Karpas-422 (cell line): ENCODE measurements around the gene AMOTL2. TPM values are rescaled to one million over a fixed set of nuclear protein-coding genes. Genes with fewer than 3 reads are reported as not detected.

Source experiments
- DNase-seq: peaks from one replicate; pipeline ENCODE4 v3.0.0-alpha.2; 2015
- H2AFZ ChIP-seq: fragments of 200-600 bp; sonication (generic); 2 replicates; pipeline ENCODE4 v1.6.1; 2014; ENCODE audit warnings: antibody characterized with exemption, low read length, mixed read lengths
- H3K27ac ChIP-seq: fragments of 200-600 bp; sonication (generic); 2 replicates; pipeline ENCODE4 v1.5.1; 2014; ENCODE audit warnings: mild to moderate bottlenecking, low read length, moderate library complexity
- H3K27me3 ChIP-seq: fragments of 200-600 bp; sonication (generic); 2 replicates; pipeline ENCODE4 v1.6.1; 2014; ENCODE audit warnings: low read length, mixed read lengths
- H3K36me3 ChIP-seq: fragments of 200-600 bp; sonication (generic); 2 replicates; pipeline ENCODE4 v1.6.1; 2014; ENCODE audit warnings: low read length, mixed read lengths; ENCODE audit not compliant: insufficient read depth
- H3K4me1 ChIP-seq: fragments of 200-600 bp; sonication (generic); 2 replicates; pipeline ENCODE4 v1.6.1; 2014; ENCODE audit warnings: mild to moderate bottlenecking, low read length, mixed read lengths
- H3K4me2 ChIP-seq: fragments of 200-600 bp; sonication (generic); 2 replicates; pipeline ENCODE4 v1.6.1; 2014; ENCODE audit warnings: low read length, low read depth, mild to moderate bottlenecking; ENCODE audit not compliant: poor library complexity, severe bottlenecking
- H3K4me3 ChIP-seq: fragments of 200-600 bp; sonication (generic); 2 replicates; pipeline ENCODE4 v1.5.1; 2014; ENCODE audit warnings: mild to moderate bottlenecking, antibody characterized with exemption, low read length, mixed read lengths
- H3K79me2 ChIP-seq: fragments of 200-600 bp; sonication (generic); 2 replicates; pipeline ENCODE4 v1.6.1; 2014; ENCODE audit warnings: mild to moderate bottlenecking, low read length, mixed read lengths
- H3K9ac ChIP-seq: fragments of 200-600 bp; sonication (generic); 2 replicates; pipeline ENCODE4 v1.6.0; 2014; ENCODE audit warnings: low read length
- H3K9me2 ChIP-seq: fragments of 200-600 bp; sonication (generic), shearing (Covaris generic); replicated peaks from 2 replicates; pipeline ENCODE4 v1.6.0; 2014; ENCODE audit warnings: mild to moderate bottlenecking, low read length, moderate library complexity; ENCODE audit not compliant: insufficient read depth
- H3K9me3 ChIP-seq: fragments of 300-700, 200-600 bp; sonication (generic); 2 replicates; pipeline ENCODE4 v1.6.1; 2014; ENCODE audit warnings: low read length, mixed read lengths
- H4K20me1 ChIP-seq: fragments of 200-600 bp; sonication (generic); 2 replicates; pipeline ENCODE4 v1.6.1; 2014; ENCODE audit warnings: mild to moderate bottlenecking, antibody characterized with exemption, low read length, low read depth; ENCODE audit not compliant: insufficient read depth
- total RNA-seq: library from RNA; depleted of rRNA; stranded (reverse); fragments of >200 nt; shearing (Covaris generic); gene quantifications from 2 replicates; pipeline ENCODE4 v1.2.3, GENCODE V29; 2014; ENCODE audit warnings: low replicate concordance

AMOTL2 gene
- total RNA-seq, 1 experiment from 2014 or later: not detected

DNA sequence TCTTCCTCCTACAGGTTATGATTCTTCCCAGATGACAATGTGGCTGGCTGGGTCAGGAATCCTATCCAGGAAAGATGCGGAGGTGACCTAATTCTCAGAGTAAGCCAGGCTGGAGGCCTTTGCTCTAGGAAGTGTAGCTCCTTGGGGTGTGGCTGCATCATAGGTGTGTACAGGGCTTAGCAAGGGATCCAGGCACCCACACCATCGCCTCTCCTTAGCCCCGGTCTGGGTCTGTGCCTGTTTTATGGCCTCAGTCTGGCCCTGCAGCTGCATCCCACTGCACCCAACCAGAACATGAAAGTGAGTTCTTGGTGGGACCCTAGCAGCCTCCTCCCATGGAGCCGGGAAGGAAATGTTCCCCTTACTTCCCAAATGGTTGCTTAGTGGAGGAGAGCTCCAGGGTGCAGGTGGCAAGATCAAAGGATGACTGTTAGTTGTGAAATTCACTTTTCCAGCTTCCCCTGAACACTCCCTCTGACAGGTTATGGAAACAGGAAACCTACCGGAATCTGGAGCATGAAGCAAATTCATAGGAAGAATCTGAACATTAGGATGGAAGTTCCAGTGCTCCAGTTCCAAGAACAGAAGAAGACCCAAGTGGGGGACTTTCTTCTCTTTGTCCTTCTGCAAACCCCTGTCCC is 2.7 kb upstream of the AMOTL2 start:
- no peaks in the 10 kb centered on the region for H3K4me1 ChIP-seq
- no peaks in the 10 kb centered on the region for H3K9me2 ChIP-seq
- no peak overlapping the region for H3K9ac ChIP-seq
- H2AFZ ChIP-seq: no peak overlapping the region
- no peaks in the 10 kb centered on the region for H3K36me3 ChIP-seq
- H3K9me3 ChIP-seq: no peaks in the 10 kb centered on the region
- H3K79me2 ChIP-seq: no peaks in the 10 kb centered on the region
- no peak overlapping the region for H3K4me2 ChIP-seq
- H3K27me3 ChIP-seq: no peaks in the 10 kb centered on the region
- no peaks in the 10 kb centered on the region for H4K20me1 ChIP-seq
- H3K4me3 ChIP-seq: no peak overlapping the region
- no peak overlapping the region for H3K27ac ChIP-seq
- no peak for DNase-seq

DNA sequence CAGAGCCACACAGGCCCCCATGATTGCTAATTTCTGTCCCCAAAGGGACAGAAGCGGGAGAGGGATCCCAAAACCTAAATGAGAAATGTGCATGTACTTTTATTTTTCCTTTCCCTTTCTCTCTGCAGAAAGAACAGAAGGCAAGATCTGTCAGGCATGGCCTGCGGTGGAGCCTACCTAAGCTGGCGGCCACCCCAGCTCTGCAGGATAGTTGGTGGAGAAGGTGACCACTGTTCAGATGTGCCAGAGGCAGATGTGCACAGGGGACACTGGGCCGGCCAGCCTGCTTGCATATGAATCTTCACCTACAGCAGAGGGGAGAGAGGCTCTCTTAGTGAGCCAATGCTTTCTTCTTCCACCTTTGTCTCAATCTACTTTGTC is 2.1 kb upstream of the AMOTL2 start:
- Histone ChIP-seq H3K4me1 (no peaks in the 10 kb centered on the region), H3K9me2 (no peaks in the 10 kb centered on the region), H4K20me1 (no peaks in the 10 kb centered on the region), H3K27ac (no peak overlapping the region), H3K27me3 (no peaks in the 10 kb centered on the region), H3K36me3 (no peaks in the 10 kb centered on the region), H3K4me3 (no peak overlapping the region), H3K9me3 (no peaks in the 10 kb centered on the region), H3K4me2 (no peak overlapping the region), H3K79me2 (no peaks in the 10 kb centered on the region), H3K9ac (no peak overlapping the region), H2AFZ (no peak overlapping the region)
- DNase-seq: no peak

DNA sequence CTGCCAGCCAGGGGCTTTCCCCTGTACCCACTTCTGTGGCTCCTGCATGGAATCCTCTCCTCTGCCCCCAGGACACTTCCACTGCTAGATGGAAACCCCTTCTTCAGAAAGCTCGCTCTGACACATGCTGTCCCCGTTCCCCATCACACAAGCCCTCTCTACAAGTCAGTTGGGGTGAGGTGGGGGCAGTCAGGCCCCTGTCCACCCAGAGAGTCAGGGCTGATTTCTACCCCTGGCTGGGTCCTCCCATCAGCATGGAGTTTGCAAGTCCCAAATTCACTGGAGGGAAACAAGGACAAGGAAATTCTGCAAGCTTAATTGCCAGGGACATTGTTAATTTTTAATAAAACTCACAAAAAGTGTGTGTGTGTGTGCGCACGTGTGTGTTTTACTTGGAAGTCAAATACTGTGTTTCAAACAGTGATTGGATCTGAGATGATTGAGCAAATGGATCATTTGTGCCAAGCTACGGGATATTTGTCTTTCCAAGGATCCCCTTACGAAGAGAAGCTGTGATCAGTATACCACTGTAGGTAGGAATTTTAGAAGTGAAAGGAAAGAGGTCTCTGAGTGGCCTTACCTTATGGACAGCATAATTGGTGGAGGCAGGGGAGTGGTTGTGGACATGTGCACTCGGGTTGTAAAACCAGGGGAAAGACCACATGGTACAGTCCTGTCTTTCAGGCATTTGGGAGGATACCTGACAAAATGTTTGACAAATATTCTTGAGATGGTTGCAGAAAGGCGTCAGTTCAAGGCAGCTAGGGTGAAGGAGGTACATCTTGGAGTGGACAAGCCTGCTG is 1.5 kb upstream of the AMOTL2 start:
- H2AFZ ChIP-seq: no peak overlapping the region
- H3K27me3 ChIP-seq: no peaks in the 10 kb centered on the region
- no peaks in the 10 kb centered on the region for H3K79me2 ChIP-seq
- no peak overlapping the region for H3K4me2 ChIP-seq
- H3K4me1 ChIP-seq: no peaks in the 10 kb centered on the region
- no peak overlapping the region for H3K4me3 ChIP-seq
- H3K9ac ChIP-seq: no peak overlapping the region
- no peaks in the 10 kb centered on the region for H3K9me2 ChIP-seq
- no peak overlapping the region for H3K27ac ChIP-seq
- H4K20me1 ChIP-seq: no peaks in the 10 kb centered on the region
- no peak for DNase-seq
- H3K36me3 ChIP-seq: no peaks in the 10 kb centered on the region
- no peaks in the 10 kb centered on the region for H3K9me3 ChIP-seq

DNA sequence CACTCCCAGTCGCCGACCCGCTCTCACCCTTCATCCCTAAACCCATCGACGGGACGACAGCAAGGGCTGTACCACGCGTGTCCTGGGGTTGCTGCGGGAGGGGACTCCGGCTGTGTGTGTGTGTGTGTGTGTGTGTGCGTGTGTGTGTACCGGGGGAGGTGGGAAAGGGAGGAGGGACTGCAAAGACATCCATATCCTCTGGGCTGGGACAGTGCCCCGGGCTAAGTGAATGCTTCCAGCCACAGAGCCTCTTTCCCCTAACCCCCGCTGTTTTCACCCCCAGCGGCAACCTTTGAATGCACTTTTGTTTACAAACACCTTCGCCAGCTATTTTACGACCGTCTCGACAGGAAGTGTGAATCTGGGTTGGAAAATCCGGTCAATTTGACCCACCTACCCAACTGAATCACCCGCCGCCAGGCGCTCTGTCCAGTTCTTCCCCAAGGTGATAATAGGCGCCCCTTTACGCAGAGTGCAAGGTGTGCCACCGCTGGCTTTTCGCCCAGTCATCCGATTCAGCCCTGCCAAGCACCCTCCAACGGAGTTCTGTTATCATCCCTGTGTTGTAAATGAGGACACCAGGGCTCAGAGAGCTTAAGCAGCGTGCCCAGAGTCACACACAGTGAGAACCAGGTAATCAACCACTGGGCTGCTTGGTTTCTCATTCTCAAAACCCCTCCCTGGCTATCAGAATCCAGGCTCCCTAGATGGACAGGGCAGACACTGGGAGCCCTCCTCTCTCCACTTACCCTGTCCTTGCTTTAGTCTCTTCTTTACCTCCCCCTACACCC is 739 bp upstream of the AMOTL2 start:
- Histone ChIP-seq H3K9ac (no peak overlapping the region), H3K36me3 (no peaks in the 10 kb centered on the region), H3K4me3 (no peak overlapping the region), H3K4me2 (no peak overlapping the region), H3K9me2 (no peaks in the 10 kb centered on the region), H2AFZ (no peak overlapping the region), H4K20me1 (no peaks in the 10 kb centered on the region), H3K4me1 (no peaks in the 10 kb centered on the region), H3K27me3 (no peaks in the 10 kb centered on the region), H3K27ac (no peak overlapping the region), H3K9me3 (no peaks in the 10 kb centered on the region), H3K79me2 (no peaks in the 10 kb centered on the region)
- DNase-seq: no peak

DNA sequence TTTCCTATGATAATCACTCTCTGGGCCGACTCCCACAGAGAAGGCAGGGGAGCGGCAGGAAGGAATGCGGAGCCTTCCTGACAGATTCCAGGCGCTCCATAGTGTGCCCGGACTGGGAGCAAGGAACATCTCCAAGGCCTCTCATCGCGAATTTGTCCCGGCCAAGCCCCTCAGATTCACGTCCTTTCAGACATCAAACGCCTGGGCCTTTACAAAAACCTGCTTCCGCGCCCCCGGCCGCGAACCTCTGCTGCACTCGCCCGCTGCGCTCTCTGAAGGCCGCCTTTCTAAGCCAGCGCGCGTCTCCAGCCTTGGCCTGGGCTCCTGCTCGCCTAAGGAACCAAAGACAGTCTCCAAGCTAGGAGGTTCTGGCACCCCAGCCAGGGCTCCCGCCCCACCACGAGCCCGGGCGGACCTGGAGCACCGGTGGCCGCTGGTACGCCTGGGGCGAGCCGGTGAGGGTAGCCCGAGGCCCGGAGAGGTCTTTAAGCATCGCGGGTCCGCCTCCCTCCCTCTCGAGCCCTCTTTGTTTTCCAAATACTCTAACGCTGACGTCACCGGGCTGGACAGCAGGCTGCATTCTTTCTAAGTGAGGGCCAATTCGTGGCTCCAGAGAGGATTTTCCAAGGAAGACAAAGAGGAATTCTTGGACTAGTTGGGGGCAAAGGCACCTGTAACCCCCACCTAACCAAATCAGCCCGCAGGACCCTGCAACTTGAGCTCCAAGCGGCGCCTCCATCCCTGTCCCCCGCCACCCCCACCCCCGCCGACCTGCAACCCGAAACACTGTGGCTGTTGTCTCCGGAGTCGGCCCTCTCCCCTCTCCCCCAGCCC is 759 bp downstream of the AMOTL2 start:
- no peak overlapping the region for H3K9ac ChIP-seq
- no peak overlapping the region for H3K27ac ChIP-seq
- H3K4me2 ChIP-seq: no peak overlapping the region
- H3K9me3 ChIP-seq: no peaks in the 10 kb centered on the region
- no peak overlapping the region for H3K4me3 ChIP-seq
- no peaks in the 10 kb centered on the region for H3K79me2 ChIP-seq
- H3K9me2 ChIP-seq: no peaks in the 10 kb centered on the region
- H4K20me1 ChIP-seq: no peaks in the 10 kb centered on the region
- no peaks in the 10 kb centered on the region for H3K4me1 ChIP-seq
- no peaks in the 10 kb centered on the region for H3K36me3 ChIP-seq
- no peak overlapping the region for H2AFZ ChIP-seq
- DNase-seq: no peak
- H3K27me3 ChIP-seq: no peaks in the 10 kb centered on the region

DNA sequence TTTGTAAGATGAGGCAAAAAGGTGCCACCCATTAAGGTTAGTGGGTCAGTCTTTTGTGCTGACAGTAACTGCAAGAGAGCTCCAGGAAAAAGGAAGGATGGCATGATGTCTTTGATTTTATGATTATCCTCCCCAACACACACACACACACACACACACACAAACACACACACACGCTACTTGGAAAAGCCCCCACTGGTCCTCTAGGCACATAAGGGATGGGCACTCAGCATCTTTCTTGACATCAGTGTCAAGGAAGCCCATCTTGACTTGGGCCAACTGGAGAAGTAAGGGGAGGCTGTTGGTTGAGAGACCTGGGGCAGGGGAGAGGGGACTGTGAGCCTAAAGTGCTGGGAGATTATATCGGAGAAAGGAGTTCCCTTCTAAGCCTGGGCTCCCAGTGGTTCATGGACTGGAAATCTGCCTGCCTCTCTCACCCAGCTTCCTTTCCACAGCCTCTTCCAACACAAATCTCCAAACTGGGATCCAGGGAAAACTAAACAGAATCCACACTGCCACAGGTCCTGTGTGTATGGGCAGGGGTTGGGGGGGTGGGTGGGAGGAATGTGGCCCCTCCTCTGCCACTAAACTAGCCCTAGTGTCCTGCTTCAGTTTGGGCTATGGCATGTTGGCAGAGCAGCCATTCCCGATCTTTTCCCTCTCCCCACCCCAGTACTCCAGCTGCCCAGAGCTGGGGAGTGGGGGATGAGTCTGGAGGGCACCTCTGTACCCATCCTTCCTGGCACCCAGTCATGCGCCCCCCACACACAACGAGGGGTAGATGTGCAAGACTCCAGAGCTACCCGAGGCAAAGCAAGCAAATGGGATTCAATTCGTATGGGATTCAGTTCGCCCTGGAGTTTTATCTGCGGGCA is 1.6 kb downstream of the AMOTL2 start:
- Histone ChIP-seq H3K9me3 (no peaks in the 10 kb centered on the region), H3K4me1 (no peaks in the 10 kb centered on the region), H3K4me3 (no peak overlapping the region), H3K36me3 (no peaks in the 10 kb centered on the region), H3K9ac (no peak overlapping the region), H2AFZ (no peak overlapping the region), H3K27ac (no peak overlapping the region), H3K4me2 (no peak overlapping the region), H3K9me2 (no peaks in the 10 kb centered on the region), H4K20me1 (no peaks in the 10 kb centered on the region), H3K79me2 (no peaks in the 10 kb centered on the region), H3K27me3 (no peaks in the 10 kb centered on the region)
- no peak for DNase-seq

DNA sequence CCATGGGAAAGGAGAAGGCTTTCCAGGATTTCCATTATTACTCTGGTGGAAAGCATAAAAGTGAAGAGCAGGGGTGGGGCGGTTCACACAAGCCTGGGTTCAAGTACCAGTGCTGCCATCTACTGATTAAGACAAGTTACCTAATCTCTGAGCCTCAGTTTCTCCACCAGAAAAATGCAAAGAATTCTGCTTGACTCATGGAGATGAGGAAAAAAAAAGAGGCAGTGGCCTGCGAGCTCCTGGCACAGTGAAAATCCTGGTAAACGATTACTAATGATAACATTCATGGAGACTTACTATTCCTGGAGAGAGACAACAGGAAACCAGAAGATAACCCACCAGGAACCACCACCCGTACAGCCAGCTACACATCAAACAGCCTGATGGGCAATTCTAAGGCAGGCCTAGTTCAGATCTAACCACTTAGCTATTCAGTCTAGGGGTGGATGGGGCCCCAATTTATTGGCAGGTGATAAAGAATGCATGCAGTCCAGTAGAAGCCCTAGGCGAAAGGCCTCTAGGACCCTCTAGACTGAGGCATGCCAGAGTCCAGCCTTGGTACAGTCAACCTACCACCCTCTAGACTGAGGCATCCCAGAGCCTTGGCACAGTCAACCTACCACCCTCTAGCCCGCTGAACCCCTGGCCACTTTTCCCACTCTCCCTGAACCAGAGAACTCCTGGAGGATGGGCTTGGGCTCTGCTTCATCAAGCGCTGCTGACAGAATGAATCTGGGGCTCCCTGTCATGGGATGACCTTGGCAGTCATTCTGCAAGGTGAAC is 2.5 kb downstream of the AMOTL2 start:
- H3K4me1 ChIP-seq: no peaks in the 10 kb centered on the region
- H3K4me3 ChIP-seq: no peak overlapping the region
- no peaks in the 10 kb centered on the region for H3K9me3 ChIP-seq
- H3K36me3 ChIP-seq: no peaks in the 10 kb centered on the region
- H4K20me1 ChIP-seq: no peaks in the 10 kb centered on the region
- H3K79me2 ChIP-seq: no peaks in the 10 kb centered on the region
- H2AFZ ChIP-seq: no peak overlapping the region
- H3K27me3 ChIP-seq: no peaks in the 10 kb centered on the region
- H3K27ac ChIP-seq: no peak overlapping the region
- no peak overlapping the region for H3K9ac ChIP-seq
- no peaks in the 10 kb centered on the region for H3K9me2 ChIP-seq
- no peak overlapping the region for H3K4me2 ChIP-seq
- DNase-seq: no peak
